OCI-LY3 (cell line): ENCODE data around the gene TRMT11.

Experiments used
- H2AFZ ChIP-seq: fragments of 200-600, 300-600 bp; shearing (Covaris generic); 2 replicates; pipeline ENCODE4 v1.6.0; 2014; ENCODE audit warnings: antibody characterized with exemption, low read depth, low read length
- H3K27ac ChIP-seq: fragments of 200-600, 300-600 bp; sonication (generic); 2 replicates; pipeline ENCODE4 v1.5.1; 2014; ENCODE audit warnings: mild to moderate bottlenecking, low read length, moderate library complexity, mixed read lengths
- H3K27me3 ChIP-seq: fragments of 200-600, 300-600 bp; sonication (generic); 2 replicates; pipeline ENCODE4 v1.6.1; 2014; ENCODE audit warnings: low read depth, low read length, mixed read lengths
- H3K36me3 ChIP-seq: fragments of 200-600, 300-600 bp; sonication (generic); replicated peaks from 2 replicates; pipeline ENCODE3; 2014; ENCODE audit warnings: low read depth, low read length, mixed read lengths
- H3K4me1 ChIP-seq: fragments of 300-600, 200-600 bp; sonication (generic); 2 replicates; pipeline ENCODE4 v1.6.1; 2014; ENCODE audit warnings: low read length, mixed read lengths
- H3K4me2 ChIP-seq: fragments of 200-600, 300-600 bp; sonication (generic); 2 replicates; pipeline ENCODE4 v1.6.1; 2014; ENCODE audit warnings: low read length, mixed read lengths
- H3K4me3 ChIP-seq: fragments of 300-600, 200-600 bp; sonication (generic); 2 replicates; pipeline ENCODE4 v1.5.1; 2014; ENCODE audit warnings: antibody characterized with exemption, mild to moderate bottlenecking, low read length, moderate library complexity
- H3K79me2 ChIP-seq: fragments of 300-600, 200-600 bp; shearing (Covaris generic); 2 replicates; pipeline ENCODE4 v1.6.1; 2014; ENCODE audit warnings: mild to moderate bottlenecking, low read length, mixed read lengths
- H3K9ac ChIP-seq: fragments of 300-600, 200-600 bp; shearing (Covaris generic); 2 replicates; pipeline ENCODE4 v1.6.0; 2014; ENCODE audit warnings: mild to moderate bottlenecking, low read length, moderate library complexity
- H3K9me3 ChIP-seq: fragments of 200-600, 300-600 bp; shearing (Covaris generic); 2 replicates; pipeline ENCODE4 v1.6.1; 2014; ENCODE audit warnings: low read length, mixed read lengths; ENCODE audit not compliant: insufficient read depth
- H4K20me1 ChIP-seq: fragments of 200-600, 300-600 bp; sonication (generic); 2 replicates; pipeline ENCODE4 v1.6.1; 2016; ENCODE audit warnings: low read length, mixed read lengths; ENCODE audit not compliant: insufficient read depth
- EZH2phosphoT487 ChIP-seq: fragments of 200-600 bp; shearing (Covaris generic); IDR thresholded peaks from 2 replicates; pipeline ENCODE4 v1.6.1; 2018; ENCODE audit warnings: antibody characterized with exemption, mixed run types, low read depth
- TF ChIP-seq, protein P1 (sequence below): fragments of 200-600, 300-600 bp; sonication (generic); IDR thresholded peaks from 2 replicates; pipeline ENCODE4 v1.5.1; 2014; ENCODE audit warnings: antibody characterized with exemption, low read length, low read depth

The TRMT11 gene

DNA sequence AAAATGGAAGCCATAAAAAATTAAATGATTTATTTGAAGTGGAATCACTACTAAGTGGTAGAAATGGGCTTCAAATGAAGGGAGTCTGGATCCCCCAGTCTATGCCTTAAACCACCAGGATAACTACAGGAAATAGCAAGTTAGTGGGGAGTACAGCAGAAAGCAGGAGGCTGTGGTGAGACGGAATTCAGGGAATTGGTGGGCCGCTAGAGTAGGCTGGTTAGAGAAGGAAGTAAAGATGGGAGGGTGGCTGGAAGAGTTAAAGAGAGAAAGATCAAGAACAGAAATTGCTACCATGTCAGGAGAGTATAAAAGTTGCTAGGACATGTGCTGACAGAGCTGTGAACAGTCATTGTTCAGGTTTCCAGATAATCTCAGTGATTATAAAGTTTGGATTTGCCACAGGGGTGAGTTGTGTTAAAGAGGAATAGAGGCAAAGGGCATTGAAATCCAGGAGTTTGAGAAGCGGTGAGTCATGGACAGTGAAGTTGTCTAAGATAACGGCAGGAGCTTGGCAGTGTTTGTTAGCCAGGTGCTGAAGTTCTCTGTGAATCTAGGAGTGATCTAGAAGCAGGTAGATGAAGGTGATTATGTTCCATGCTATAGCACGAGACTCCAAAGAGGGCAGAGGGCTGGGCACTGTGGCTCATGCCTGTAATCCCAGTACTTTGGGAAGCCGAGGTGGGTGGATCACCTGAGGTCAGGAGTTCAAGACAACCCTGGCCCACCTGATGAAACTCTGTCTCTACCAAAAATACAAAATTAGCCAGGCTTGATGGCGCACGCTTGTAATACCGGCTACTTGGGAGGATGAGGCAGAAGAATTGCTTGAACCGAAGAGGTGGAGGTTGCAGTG is 43.4 kb upstream of the TRMT11 start:
- no peak overlapping the region for H3K4me3 ChIP-seq
- H3K9ac ChIP-seq, result no peak overlapping the region
- no peak overlapping the region for H3K27ac ChIP-seq
- no peaks in the 10 kb centered on the region for H3K4me1 ChIP-seq
- no peaks in the 10 kb centered on the region for H3K36me3 ChIP-seq
- no peak for TF ChIP-seq EZH2phosphoT487
- TF ChIP-seq, protein P1, sequence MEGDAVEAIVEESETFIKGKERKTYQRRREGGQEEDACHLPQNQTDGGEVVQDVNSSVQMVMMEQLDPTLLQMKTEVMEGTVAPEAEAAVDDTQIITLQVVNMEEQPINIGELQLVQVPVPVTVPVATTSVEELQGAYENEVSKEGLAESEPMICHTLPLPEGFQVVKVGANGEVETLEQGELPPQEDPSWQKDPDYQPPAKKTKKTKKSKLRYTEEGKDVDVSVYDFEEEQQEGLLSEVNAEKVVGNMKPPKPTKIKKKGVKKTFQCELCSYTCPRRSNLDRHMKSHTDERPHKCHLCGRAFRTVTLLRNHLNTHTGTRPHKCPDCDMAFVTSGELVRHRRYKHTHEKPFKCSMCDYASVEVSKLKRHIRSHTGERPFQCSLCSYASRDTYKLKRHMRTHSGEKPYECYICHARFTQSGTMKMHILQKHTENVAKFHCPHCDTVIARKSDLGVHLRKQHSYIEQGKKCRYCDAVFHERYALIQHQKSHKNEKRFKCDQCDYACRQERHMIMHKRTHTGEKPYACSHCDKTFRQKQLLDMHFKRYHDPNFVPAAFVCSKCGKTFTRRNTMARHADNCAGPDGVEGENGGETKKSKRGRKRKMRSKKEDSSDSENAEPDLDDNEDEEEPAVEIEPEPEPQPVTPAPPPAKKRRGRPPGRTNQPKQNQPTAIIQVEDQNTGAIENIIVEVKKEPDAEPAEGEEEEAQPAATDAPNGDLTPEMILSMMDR, result no peak
- H3K9me3 ChIP-seq, result no peaks in the 10 kb centered on the region
- H3K4me2 ChIP-seq, result no peak overlapping the region
- no peaks in the 10 kb centered on the region for H3K79me2 ChIP-seq
- no peaks in the 10 kb centered on the region for H3K27me3 ChIP-seq
- no peaks in the 10 kb centered on the region for H4K20me1 ChIP-seq
- H2AFZ ChIP-seq, result no peak overlapping the region

DNA sequence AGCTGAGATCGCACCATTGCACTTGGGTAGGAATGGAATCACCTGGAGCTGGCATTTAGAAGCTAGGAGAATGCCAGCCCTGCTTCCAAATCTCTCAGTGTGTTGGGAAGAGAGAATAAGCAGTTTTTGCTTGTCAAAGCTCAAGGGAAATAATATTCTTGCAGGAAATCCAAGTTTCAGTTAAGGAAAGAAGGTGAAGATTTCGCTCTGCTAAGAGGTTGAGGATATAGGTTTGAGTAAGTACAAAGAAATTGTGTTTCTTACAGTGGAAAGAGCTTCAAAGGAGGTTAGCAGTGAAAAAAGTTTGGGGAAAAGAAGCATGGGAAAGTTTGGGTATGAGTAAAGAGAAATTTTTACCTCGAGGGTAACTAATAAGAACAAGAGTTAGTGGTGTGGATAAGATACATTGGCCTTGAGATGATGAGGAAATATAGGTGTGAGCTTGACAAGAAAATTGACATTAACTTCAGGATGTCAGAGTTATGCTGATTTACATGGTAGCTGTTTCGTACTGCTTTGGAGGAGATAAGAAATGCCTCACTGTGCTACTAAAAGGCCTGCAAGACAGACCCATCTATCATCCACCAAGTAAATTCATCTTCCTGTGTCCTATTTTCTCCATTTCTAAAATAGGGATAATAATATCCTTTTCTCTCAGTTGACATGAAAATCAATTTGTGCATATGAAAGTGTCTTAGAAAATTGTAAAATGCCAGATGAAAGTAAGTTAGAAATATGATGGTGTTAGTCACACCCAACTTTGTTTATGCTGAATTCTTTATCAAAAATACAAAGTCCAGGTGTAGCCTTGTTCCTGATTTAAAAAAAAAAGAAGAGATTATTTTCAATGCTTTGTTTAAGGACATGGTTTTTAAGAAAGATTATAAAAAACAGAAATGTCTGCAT is 42.6 kb upstream of the TRMT11 start:
- Histone ChIP-seq H3K79me2 (no peaks in the 10 kb centered on the region), H3K9ac (no peak overlapping the region), H4K20me1 (no peaks in the 10 kb centered on the region), H3K36me3 (no peaks in the 10 kb centered on the region), H3K4me1 (no peaks in the 10 kb centered on the region), H3K27me3 (no peaks in the 10 kb centered on the region), H3K27ac (no peak overlapping the region), H3K4me3 (no peak overlapping the region), H3K4me2 (no peak overlapping the region), H3K9me3 (no peaks in the 10 kb centered on the region), H2AFZ (no peak overlapping the region)
- TF ChIP-seq, protein P1, result no peak
- TF ChIP-seq EZH2phosphoT487, result no peak

DNA sequence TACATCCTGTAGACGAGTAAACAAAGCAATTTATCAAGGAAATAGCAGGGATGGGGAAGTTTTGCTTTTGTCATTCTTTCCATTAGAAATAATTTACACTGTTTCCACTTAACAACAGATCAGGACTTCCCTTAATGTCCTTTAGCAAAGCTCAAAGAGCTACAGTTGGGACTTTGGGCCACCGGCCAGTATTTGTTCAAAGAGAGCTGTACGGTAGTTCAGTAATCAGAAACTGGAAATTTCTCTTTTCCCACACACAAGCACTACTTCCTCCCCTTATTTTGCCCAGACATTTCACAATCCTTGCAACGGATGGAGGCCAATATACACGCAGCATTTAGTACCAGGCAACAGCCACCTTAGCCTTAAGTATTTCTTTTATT is 41.9 kb upstream of the TRMT11 start:
- TF ChIP-seq, protein P1, result no peak
- TF ChIP-seq EZH2phosphoT487, result no peak
- Histone ChIP-seq H3K27me3 (no peaks in the 10 kb centered on the region), H3K79me2 (no peaks in the 10 kb centered on the region), H3K36me3 (no peaks in the 10 kb centered on the region), H2AFZ (no peak overlapping the region), H3K4me2 (no peak overlapping the region), H3K9me3 (no peaks in the 10 kb centered on the region), H3K9ac (no peak overlapping the region), H4K20me1 (no peaks in the 10 kb centered on the region), H3K4me3 (no peak overlapping the region), H3K27ac (no peak overlapping the region), H3K4me1 (no peaks in the 10 kb centered on the region)

DNA sequence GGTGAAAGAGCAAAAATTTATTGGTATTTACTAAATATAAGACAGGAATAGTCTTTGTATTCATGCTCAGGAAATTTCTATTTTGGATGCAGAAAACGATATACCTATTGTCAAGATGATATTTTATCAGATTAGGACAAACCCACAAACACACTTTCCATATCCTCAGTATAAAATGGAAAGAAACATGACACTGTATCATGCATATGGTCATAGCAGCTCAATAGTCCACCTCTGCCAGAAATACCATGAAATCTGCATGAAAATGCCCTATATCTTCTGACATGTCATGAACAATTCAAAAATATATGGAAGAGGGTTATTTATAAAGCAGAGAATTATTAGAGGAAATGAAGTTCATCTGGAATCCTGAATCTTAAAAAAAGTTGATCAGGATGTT is 41.4 kb upstream of the TRMT11 start:
- Histone ChIP-seq H3K79me2 (no peaks in the 10 kb centered on the region), H3K36me3 (no peaks in the 10 kb centered on the region), H3K27ac (no peak overlapping the region), H3K27me3 (no peaks in the 10 kb centered on the region), H4K20me1 (no peaks in the 10 kb centered on the region), H3K9me3 (no peaks in the 10 kb centered on the region), H3K4me1 (no peaks in the 10 kb centered on the region), H2AFZ (no peak overlapping the region), H3K4me3 (no peak overlapping the region), H3K9ac (no peak overlapping the region), H3K4me2 (no peak overlapping the region)
- TF ChIP-seq, protein P1, result no peak
- TF ChIP-seq EZH2phosphoT487, result no peak
